Measurements from ENCODE around the gene DBH. TPM values are rescaled to one million over a fixed set of nuclear protein-coding genes. Genes with fewer than 3 reads are reported as not detected.

The DBH gene
- total and polyA plus RNA-seq, 2 donors (not counting 1 experiment from before 2014, with no cell fraction given): not detected

- peaks cover 0 to 4% (median 0%) of the 10 kb centered on the region in 4 experiments for H3K27me3 ChIP-seq (replicated peaks in 1 of 4; ENCODE audit: control extremely low read depth in 1 of 4, control insufficient read depth in 3 of 4, insufficient read depth in 4 of 4, low read length in 3 of 4)
- H3K79me2 ChIP-seq (ENCODE audit: control insufficient read depth, insufficient read depth, low read length): no peaks in the 10 kb centered on the region
- ChIA-PET CTCF (no interaction called here), POLR2A (no interaction called here)
- no peak overlapping the region for H2AFZ ChIP-seq (ENCODE audit: insufficient read depth, low read depth, low read length, poor library complexity, severe bottlenecking)
- H3K9me3 ChIP-seq (ENCODE audit: control extremely low read depth in 1 of 3, control insufficient read depth in 2 of 3, insufficient read depth in 1 of 3, low read length in 2 of 3): no peaks in the 10 kb centered on the region
- no peak overlapping the region for H3K9ac ChIP-seq (ENCODE audit: low read length)
- intact Hi-C loops (cut with micrococcal nuclease): no loop called here
- no peak overlapping the region for H3K27ac ChIP-seq (ENCODE audit: low read length in 2 of 2)
- H4K20me1 ChIP-seq (ENCODE audit: control insufficient read depth, insufficient read depth, low read length, poor library complexity, severe bottlenecking): no peaks in the 10 kb centered on the region
- no peaks in the 10 kb centered on the region for H3K4me1 ChIP-seq (ENCODE audit: control insufficient read depth in 2 of 2, insufficient read depth in 2 of 2, low read length in 2 of 2)
- Mint-ChIP-seq H3K27me3 (peaks cover 12% of the 10 kb centered on the region), H3K4me3 (no peak overlapping the region), H3K27ac (no peak overlapping the region), H3K9me3 (ENCODE audit: insufficient read depth) (no peaks in the 10 kb centered on the region), H3K4me1 (no peaks in the 10 kb centered on the region)
- no peaks in the 10 kb centered on the region for H3K36me3 ChIP-seq (replicated peaks in 1 of 2; ENCODE audit: control extremely low read depth in 1 of 2, control insufficient read depth in 1 of 2, extremely low read depth in 1 of 2, insufficient read depth in 2 of 2, low read length in 1 of 2)
- TF ChIP-seq CTCF (IDR thresholded peaks at IDR 0.05) (no peak), EZH2 (IDR thresholded peaks at IDR 0.05; ENCODE audit: borderline replicate concordance, insufficient read depth, low read depth, low read length, poor library complexity, severe bottlenecking) (no peak)
- H3K4me3 ChIP-seq (ENCODE audit: control extremely low read depth in 1 of 5, extremely low read depth in 1 of 5, insufficient read depth in 1 of 5, low read depth in 2 of 5, low read length in 4 of 5): no peak overlapping the region
- 86% methylated on average over 8 of the region's 8 CpGs for WGBS (ENCODE audit: insufficient coverage)
- no peak overlapping the region for H3K4me2 ChIP-seq (replicated peaks; ENCODE audit: low read depth, low read length, poor library complexity, severe bottlenecking)
- ATAC-seq (ENCODE audit: low read depth) (no peak), DNase-seq (no peak)
These were observed 3.5 kb downstream of the DBH start for GRCh38 chr9:133639613-133640012.

- ChIA-PET POLR2A (no interaction called here), CTCF (no interaction called here)
- Histone ChIP-seq H3K4me2 (replicated peaks; ENCODE audit: low read depth, low read length, poor library complexity, severe bottlenecking) (no peak overlapping the region), H3K36me3 (replicated peaks in 1 of 2; ENCODE audit: control extremely low read depth in 1 of 2, control insufficient read depth in 1 of 2, extremely low read depth in 1 of 2, insufficient read depth in 2 of 2, low read length in 1 of 2) (no peaks in the 10 kb centered on the region), H3K4me3 (ENCODE audit: control extremely low read depth in 1 of 5, extremely low read depth in 1 of 5, insufficient read depth in 1 of 5, low read depth in 2 of 5, low read length in 4 of 5) (no peak overlapping the region), H3K79me2 (ENCODE audit: control insufficient read depth, insufficient read depth, low read length) (no peaks in the 10 kb centered on the region), H3K9me3 (ENCODE audit: control extremely low read depth in 1 of 3, control insufficient read depth in 2 of 3, insufficient read depth in 1 of 3, low read length in 2 of 3) (no peaks in the 10 kb centered on the region), H3K27ac (ENCODE audit: low read length in 2 of 2) (no peak overlapping the region), H3K27me3 (replicated peaks in 1 of 4; ENCODE audit: control extremely low read depth in 1 of 4, control insufficient read depth in 3 of 4, insufficient read depth in 4 of 4, low read length in 3 of 4) (peaks cover 0 to 3% (median 0%) of the 10 kb centered on the region in 4 experiments), H3K4me1 (ENCODE audit: control insufficient read depth in 2 of 2, insufficient read depth in 2 of 2, low read length in 2 of 2) (no peaks in the 10 kb centered on the region), H3K9ac (ENCODE audit: low read length) (no peak overlapping the region), H2AFZ (ENCODE audit: insufficient read depth, low read depth, low read length, poor library complexity, severe bottlenecking) (no peak overlapping the region), H4K20me1 (ENCODE audit: control insufficient read depth, insufficient read depth, low read length, poor library complexity, severe bottlenecking) (no peaks in the 10 kb centered on the region)
- Mint-ChIP-seq H3K4me3 (no peak overlapping the region), H3K27me3 (peaks cover 12% of the 10 kb centered on the region), H3K4me1 (no peaks in the 10 kb centered on the region), H3K9me3 (ENCODE audit: insufficient read depth) (no peaks in the 10 kb centered on the region), H3K27ac (no peak overlapping the region)
- intact Hi-C loops (cut with micrococcal nuclease): no loop called here
- DNase-seq (no peak), ATAC-seq (ENCODE audit: low read depth) (no peak)
- WGBS (ENCODE audit: insufficient coverage): 93% methylated on average over 5 of the region's 7 CpGs
- TF ChIP-seq CTCF (IDR thresholded peaks at IDR 0.05) (no peak), EZH2 (IDR thresholded peaks at IDR 0.05; ENCODE audit: borderline replicate concordance, insufficient read depth, low read depth, low read length, poor library complexity, severe bottlenecking) (no peak)
These were observed 4.0 kb downstream of the DBH start for GRCh38 chr9:133640160-133640559.
